Stimulated activated CD4-positive, alpha-beta T cell treated with anti-CD3 and anti-CD28 coated beads, Interleukin-2, amount 100 ng/mL, for 4 hours (primary cell): ENCODE results near the gene GLE1.

Experiments used
- DNase-seq: peaks from one replicate; pipeline ENCODE4 v3.0.0-alpha.2; 2020; ENCODE audit warnings: low read depth

GLE1 gene, protein sequence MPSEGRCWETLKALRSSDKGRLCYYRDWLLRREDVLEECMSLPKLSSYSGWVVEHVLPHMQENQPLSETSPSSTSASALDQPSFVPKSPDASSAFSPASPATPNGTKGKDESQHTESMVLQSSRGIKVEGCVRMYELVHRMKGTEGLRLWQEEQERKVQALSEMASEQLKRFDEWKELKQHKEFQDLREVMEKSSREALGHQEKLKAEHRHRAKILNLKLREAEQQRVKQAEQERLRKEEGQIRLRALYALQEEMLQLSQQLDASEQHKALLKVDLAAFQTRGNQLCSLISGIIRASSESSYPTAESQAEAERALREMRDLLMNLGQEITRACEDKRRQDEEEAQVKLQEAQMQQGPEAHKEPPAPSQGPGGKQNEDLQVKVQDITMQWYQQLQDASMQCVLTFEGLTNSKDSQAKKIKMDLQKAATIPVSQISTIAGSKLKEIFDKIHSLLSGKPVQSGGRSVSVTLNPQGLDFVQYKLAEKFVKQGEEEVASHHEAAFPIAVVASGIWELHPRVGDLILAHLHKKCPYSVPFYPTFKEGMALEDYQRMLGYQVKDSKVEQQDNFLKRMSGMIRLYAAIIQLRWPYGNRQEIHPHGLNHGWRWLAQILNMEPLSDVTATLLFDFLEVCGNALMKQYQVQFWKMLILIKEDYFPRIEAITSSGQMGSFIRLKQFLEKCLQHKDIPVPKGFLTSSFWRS

GRCh38 chr9:128504485-128505413 is at the start of gene GLE1:
GLE1 (plus strand) TSS chr9:128504719; CDS start chr9:128504806, 87 bp downstream.
- peak; percentile 94 for DNase-seq

- no peak for DNase-seq
Observed at GRCh38 chr9:128454991-128455390, 49.5 kb upstream of the GLE1 start.

- peak; percentile 98 for DNase-seq
Observed at GRCh38 chr9:128455849-128456612, 48.5 kb upstream of the GLE1 start, which contains the start of gene ODF2. ODF2 (plus strand) TSS chr9:128456006; CDS start chr9:128456092, 86 bp downstream.

GRCh38 chr9:128456613-128457061 is 47.9 kb upstream of the GLE1 start:
- DNase-seq: peak; percentile 59

DNA sequence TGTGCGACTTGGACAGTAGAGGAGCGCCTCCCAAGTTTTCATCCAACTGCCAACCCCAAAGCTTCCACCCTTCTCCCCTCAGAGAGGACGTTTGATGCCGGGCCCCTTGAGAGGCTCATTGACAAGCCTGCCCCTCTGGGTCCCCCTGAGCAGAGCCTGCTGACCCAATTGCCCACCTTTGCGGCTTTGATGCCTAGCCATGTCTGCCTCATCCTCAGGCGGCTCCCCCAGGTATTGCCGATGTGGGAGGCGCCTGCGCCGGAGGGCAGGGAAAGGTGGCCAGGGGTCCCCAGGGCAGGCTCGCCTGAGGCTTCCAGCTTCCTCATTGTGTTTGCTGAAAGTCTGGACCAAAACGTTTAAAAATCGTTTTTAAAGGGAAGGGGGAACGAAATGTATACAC is 47.3 kb upstream of the GLE1 start:
- DNase-seq: no peak

GRCh38 chr9:128459011-128459410 is 45.5 kb upstream of the GLE1 start:
- no peak for DNase-seq

GRCh38 chr9:128469070-128469469 is 35.4 kb upstream of the GLE1 start:
- DNase-seq: no peak

- no peak for DNase-seq
Observed at GRCh38 chr9:128470560-128470959, 34.0 kb upstream of the GLE1 start.

GRCh38 chr9:128473104-128473503 is 31.4 kb upstream of the GLE1 start:
- DNase-seq: no peak

GRCh38 chr9:128475867-128476266 is 28.7 kb upstream of the GLE1 start:
- DNase-seq: no peak

GRCh38 chr9:128479262-128479661 is 25.3 kb upstream of the GLE1 start:
- no peak for DNase-seq

GRCh38 chr9:128481561-128481960 is 23.0 kb upstream of the GLE1 start:
- no peak for DNase-seq

GRCh38 chr9:128482186-128482585 is 22.3 kb upstream of the GLE1 start:
- no peak for DNase-seq

GRCh38 chr9:128484686-128485413 is 19.7 kb upstream of the GLE1 start:
- DNase-seq: no peak

- DNase-seq: no peak
Observed at GRCh38 chr9:128485414-128485855, 19.1 kb upstream of the GLE1 start.

DNA sequence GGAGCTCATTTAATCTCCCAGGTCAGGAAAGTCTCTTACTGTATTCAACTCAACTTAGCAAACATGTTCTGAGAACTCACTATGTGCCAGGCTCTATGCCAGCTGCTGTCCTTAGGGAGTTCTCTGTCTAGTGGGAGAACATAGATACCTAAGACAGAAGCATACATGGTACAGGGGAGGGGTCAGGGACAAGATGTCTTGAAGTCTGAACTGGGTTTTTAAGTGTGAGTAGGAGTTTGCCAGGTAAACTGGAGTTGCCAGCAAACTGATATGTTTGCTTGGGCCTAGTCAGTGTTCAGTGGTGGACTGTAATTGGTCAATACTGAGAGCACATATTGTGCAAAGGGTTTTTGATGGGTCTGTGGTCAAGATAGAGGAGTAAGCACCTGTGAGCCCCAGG is 18.3 kb upstream of the GLE1 start:
- no peak for DNase-seq

DNA sequence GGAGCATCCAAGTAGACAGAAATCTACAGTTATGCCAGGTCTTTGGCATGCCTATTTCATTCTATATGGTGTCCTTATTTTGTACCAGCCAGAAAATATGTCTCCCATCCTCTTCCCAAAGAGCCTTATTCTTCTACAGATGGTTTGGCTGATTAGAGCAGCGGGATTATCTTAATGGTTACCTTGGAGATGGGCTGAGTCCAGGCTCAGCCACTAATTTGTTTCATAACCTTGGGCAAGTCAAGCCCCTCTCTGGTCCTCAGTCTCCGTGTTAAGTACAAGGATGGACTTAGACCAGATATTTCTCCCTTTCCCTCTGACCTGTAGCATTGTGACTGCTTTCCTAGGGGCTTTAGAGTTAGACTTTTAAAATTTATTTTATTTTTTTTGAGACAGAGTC is 11.1 kb upstream of the GLE1 start:
- DNase-seq: no peak

- DNase-seq: no peak
Observed at GRCh38 chr9:128494108-128494745, 10.3 kb upstream of the GLE1 start.

DNA sequence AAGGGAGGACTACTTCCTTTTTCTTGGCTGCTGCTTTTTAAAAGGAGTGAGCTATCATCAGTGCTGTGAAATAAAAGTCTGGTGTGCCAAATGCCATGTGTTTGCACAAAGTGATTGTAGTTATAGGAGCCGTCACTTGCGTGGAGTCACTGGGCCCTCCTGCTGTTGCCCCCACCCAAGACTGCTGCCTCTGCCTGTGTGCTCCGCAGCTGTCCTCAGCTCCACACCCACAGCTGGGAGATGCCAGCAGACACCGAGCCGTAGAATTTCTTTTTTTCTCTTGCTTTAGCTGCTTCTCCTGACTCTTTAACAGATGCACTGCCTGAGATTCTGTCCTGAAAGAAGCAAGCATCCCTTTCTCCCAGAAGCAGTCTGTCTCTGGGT is 9.8 kb upstream of the GLE1 start:
- DNase-seq: no peak

DNA sequence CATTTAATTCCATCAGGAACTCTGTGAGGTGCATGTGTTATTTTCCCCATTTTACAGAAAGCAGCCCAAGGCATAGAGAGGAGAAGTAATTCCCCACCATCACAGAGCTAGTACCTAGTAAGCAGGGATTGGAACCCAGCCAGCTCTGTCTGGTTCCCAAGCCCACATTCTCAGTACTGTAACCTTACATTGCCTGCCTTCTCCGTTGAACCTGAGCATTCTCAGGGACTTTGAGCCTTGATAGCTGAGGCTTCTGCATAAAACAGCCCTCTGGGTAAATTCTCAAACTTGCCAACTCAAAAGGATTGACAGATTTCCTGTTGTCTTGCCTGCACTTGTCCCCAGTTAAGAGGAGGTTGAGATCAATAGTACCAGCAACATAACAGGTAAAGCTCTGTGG is 9.2 kb upstream of the GLE1 start:
- no peak for DNase-seq
